ENCODE measurements around the gene ZEB2.

The ZEB2 gene

GRCh38 chr2:144452169-144452988 is 67.5 kb downstream of the ZEB2 start:
- DNase-seq (ENCODE audit: low read depth in 2 of 2), result no peak

GRCh38 chr2:144451443-144451842 is 68.5 kb downstream of the ZEB2 start:
- no peak for DNase-seq (ENCODE audit: low read depth in 2 of 2)

GRCh38 chr2:144449028-144449406 is 70.9 kb downstream of the ZEB2 start:
- DNase-seq (ENCODE audit: low read depth in 2 of 2), result no peak

GRCh38 chr2:144448389-144449027 is 71.4 kb downstream of the ZEB2 start:
- DNase-seq (ENCODE audit: low read depth in 2 of 2), result no peak

GRCh38 chr2:144447535-144447934 is 72.4 kb downstream of the ZEB2 start:
- DNase-seq (ENCODE audit: low read depth in 2 of 2), result no peak

- DNase-seq (ENCODE audit: low read depth in 2 of 2), result no peak
These were observed 73.8 kb downstream of the ZEB2 start for GRCh38 chr2:144446136-144446535.

DNA sequence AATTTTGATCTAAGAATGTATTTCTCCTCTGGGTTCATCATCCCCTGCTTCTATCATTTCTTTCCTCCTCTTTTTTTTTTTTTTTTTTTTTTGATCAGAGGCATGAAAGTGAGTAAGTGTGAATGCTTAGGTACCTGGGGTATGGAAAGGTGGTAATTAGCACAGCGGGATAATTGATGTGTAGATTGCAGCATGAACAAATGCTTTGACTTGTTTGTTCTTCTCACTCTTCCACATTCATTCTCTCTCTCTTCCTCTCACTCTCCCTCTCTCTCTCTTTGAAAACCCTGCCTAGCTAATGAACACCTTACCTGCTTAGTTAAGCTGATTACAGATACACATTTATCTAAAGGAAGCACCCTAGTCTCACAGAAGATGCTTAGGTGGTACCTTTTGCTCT is 74.7 kb downstream of the ZEB2 start:
- no peak for DNase-seq (ENCODE audit: low read depth in 2 of 2)

GRCh38 chr2:144443837-144444817 is 75.8 kb downstream of the ZEB2 start:
- DNase-seq (ENCODE audit: low read depth in 2 of 2), result no peak

- DNase-seq (ENCODE audit: low read depth in 2 of 2), result no peak
These were observed 78.2 kb downstream of the ZEB2 start for GRCh38 chr2:144441711-144442141.

DNA sequence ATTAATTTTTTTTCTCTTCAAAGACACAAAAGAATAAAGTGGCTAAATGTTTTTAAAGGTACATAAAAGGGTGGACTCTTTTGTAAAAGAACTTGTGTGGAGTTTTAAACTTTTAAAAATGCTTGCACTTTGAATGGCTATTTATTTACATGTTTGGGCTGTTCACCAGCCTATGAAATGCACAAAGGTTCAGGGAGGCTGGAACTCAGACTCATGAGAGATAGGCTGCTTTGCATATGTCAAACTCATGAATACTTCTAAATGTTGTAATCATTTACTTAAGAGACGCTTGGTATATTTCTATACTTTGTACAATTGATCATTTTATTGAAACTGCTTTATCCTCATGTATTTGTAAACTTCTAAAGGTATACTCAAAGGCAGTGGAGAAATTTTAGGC is 79.9 kb downstream of the ZEB2 start:
- no peak for DNase-seq (ENCODE audit: low read depth in 2 of 2)

- DNase-seq (ENCODE audit: low read depth in 2 of 2), result no peak
These were observed 80.9 kb downstream of the ZEB2 start for GRCh38 chr2:144438801-144439631.

DNA sequence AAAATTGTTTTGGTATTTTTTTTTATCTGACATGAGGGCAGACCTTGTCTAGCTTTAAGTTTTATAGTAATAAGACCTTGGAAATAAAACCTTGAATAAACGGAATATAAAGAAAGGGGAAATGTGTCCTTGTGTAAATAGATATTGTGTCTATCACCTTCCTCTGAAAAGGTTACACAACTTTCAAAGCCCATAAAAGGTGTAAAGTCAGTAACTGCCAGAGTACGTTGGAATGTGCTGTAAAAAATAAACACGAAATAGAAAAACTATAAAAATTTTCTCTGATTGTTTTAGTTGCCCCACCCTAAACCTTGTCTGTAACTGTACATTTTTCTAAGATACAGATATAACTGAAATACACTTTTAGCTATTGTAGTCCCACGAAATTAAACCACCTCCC is 82.3 kb downstream of the ZEB2 start:
- no peak for DNase-seq (ENCODE audit: low read depth in 2 of 2)

DNA sequence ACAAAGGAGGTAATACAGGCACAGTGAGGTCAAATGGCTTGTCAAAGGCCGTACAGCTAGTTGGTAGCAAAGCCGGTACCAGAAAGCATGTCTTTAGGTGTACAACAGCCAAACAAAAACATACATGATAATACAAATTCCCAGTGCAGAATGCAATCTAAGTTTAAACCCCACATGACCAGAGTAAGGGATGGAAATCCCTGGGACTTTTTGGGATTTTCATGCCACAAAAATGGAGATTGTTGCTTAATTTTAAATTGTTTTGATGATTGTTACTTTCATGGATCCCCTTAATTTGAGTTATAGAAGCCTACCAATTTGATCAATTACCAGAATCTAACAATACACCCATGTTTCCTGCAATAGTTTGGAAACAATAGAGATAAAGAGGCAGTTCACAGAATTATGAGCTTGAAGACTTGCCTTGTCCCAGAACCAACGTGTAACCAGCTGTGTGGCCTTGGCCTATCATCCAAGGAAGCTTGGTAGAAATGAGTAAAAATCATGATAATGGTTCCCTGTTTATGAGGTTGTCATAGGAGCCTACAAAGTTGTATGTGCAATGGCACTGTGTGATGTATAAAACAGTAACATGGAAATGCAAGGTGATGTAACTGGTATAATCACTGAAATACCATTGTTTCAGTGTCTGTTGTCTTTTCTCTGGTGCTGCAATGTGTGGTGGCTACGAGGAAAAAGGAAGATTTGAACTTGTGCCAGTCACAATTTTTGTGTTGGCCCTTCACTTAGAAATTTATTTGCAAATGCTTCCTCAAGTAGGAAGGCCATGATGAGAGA is 85.3 kb downstream of the ZEB2 start:
- no peak for DNase-seq (ENCODE audit: low read depth in 2 of 2)

DNA sequence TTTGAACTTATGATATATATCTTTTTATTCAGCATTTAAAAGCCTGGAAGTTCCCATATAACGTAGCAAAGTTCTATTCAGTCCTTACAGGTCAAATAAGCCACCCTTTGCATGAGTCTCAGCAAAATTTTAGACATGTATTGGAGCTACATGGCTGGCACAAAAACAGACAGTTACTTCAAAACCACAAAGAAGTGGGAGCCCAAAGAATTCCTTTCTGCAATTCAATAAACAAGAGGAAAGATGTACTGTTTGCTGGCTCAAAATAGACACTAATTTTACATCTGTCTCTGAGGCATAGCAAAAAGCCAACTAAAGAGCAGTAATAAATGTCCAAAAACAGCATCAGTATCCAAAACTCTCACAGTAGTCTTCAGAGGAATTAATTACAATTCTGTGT is 87.0 kb downstream of the ZEB2 start:
- DNase-seq (ENCODE audit: low read depth in 2 of 2), result no peak

GRCh38 chr2:144431998-144432397 is 87.9 kb downstream of the ZEB2 start:
- no peak for DNase-seq (ENCODE audit: low read depth in 2 of 2)

GRCh38 chr2:144431392-144431783 is 88.5 kb downstream of the ZEB2 start:
- no peak for DNase-seq (ENCODE audit: low read depth in 2 of 2)

DNA sequence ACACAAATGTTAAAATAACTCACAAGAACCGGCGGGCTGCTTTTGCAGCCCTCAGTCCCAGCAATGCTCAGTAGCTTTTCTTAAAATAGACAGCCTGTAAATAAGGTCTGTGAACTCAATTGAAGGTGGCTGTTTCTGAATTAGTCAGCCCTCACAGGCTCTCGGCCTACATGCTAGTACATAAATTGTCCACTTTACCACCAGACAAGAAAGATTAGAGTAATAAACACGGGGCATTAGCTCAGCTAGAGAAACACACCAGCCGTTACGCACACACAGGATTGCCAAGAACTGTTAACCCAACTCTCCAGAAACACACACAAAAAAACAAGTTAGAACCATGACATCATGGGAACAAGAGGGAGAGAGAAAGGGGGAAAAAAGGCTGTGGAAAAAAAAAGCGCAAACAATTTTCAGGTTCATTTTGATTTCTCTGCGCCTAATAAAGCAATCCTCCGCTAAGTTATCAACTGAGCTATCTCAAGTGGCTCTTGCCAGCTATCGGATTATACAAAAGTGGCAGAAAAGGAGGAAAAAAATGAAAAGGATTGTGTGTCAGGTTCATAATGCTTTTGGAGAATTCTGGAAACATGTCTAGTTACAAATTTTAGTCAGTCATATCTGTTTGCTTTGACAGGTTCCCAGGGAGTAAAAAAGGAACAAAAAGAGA is 89.1 kb downstream of the ZEB2 start:
- no peak for DNase-seq (ENCODE audit: low read depth in 2 of 2)

DNA sequence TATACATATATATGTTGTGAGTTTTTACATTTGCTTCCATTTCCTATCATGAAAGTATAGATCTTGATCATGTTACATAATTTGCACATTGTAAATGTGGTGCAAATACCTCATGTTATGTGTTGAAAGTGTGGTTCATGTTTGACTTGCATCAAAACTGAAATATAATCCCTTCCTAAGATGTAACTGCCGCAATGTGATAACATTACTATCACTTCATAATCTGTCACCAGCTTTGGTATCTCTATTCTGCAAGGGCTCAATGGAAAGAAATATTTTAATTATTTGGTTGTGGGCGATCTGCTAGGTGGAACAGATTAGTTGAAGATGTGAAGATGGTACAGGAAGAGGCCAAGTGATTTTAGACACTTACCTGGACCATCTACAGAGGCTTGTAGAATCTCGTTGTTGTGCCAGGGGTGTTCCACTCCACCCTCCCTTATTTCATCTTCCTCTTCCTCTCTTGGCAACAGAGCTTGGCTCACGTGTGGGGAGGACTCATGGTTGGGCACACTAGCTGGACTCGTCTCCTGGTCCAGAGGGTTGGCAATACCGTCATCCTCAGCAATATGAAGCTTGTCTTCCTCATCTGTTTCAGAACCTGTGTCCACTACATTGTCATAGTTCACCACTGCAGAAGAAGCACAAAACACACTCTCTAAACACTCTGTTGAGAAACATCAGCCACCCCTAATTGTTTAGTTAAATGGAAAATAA is 90.4 kb downstream of the ZEB2 start:
- DNase-seq (ENCODE audit: low read depth in 2 of 2), result no peak

GRCh38 chr2:144426981-144427479 is 92.9 kb downstream of the ZEB2 start:
- DNase-seq (ENCODE audit: low read depth in 2 of 2), result no peak
